Measurements from ENCODE around the gene PRR5.
"Not testable (repeated sequence)": the region's sequence is repeated elsewhere in the genome, so short reads cannot be mapped to it uniquely, and the experiment has no call there.

PRR5 gene

GRCh38 chr22:44701824-44702478 is at the start of gene PRR5:
Gene PRR5, plus strand, starts transcription at chr22:44702204. Its CDS starts 271 bp downstream, at chr22:44702475.
- peak; percentile 88 for DNase-seq

- DNase-seq: not testable (repeated sequence)
Measured at GRCh38 chr22:44652866-44653265, 49.1 kb upstream of the PRR5 start.

GRCh38 chr22:44658311-44658953 is 43.6 kb upstream of the PRR5 start:
- peak; percentile 50 for DNase-seq

- no peak for DNase-seq
Measured at GRCh38 chr22:44659140-44659539, 42.9 kb upstream of the PRR5 start.

- DNase-seq: no peak
Measured at GRCh38 chr22:44660051-44660830, 41.8 kb upstream of the PRR5 start.

GRCh38 chr22:44661070-44661469 is 40.9 kb upstream of the PRR5 start:
- no peak for DNase-seq

GRCh38 chr22:44661659-44662569 is 40.1 kb upstream of the PRR5 start:
- DNase-seq: peak; percentile 91

GRCh38 chr22:44663256-44663999 is 38.6 kb upstream of the PRR5 start:
- DNase-seq: peak; percentile 77

- DNase-seq: peak; percentile 84
Measured at GRCh38 chr22:44664149-44664548, 37.9 kb upstream of the PRR5 start.

GRCh38 chr22:44665115-44665514 is 36.9 kb upstream of the PRR5 start:
- no peak for DNase-seq

GRCh38 chr22:44666207-44666585 is 35.8 kb upstream of the PRR5 start:
- no peak for DNase-seq

GRCh38 chr22:44667276-44667675 is 34.7 kb upstream of the PRR5 start:
- DNase-seq: no peak

GRCh38 chr22:44667829-44668189 is 34.2 kb upstream of the PRR5 start:
- DNase-seq: no peak

- peak; percentile 37 for DNase-seq
Measured at GRCh38 chr22:44668190-44668885, 33.7 kb upstream of the PRR5 start.

- DNase-seq: no peak
Measured at GRCh38 chr22:44668886-44669521, 33.0 kb upstream of the PRR5 start.

GRCh38 chr22:44669561-44669976 is 32.4 kb upstream of the PRR5 start:
- peak; percentile 59 for DNase-seq

GRCh38 chr22:44670220-44670988 is 31.6 kb upstream of the PRR5 start:
- DNase-seq: no peak

- DNase-seq: no peak
Measured at GRCh38 chr22:44671742-44672141, 30.3 kb upstream of the PRR5 start.

GRCh38 chr22:44672632-44673031 is 29.4 kb upstream of the PRR5 start:
- DNase-seq: no peak

- DNase-seq: no peak
Measured at GRCh38 chr22:44673406-44673805, 28.6 kb upstream of the PRR5 start.

All from RPMI8226 (cell line).